Esophagus muscularis mucosa (tissue), 2 donors: ENCODE data around the gene HTRA1.

Experiments
- EP300 ChIP-seq: sonication (generic); formaldehyde crosslinking; IDR thresholded peaks from one replicate; pipeline ENCODE4 v1.6.1; 2017; ENCODE audit warnings: antibody characterized with exemption
- POLR2A ChIP-seq: fragments of 450-650 bp; IDR thresholded peaks from one replicate; pipeline ENCODE4 v1.6.1; 2017; ENCODE audit warnings: antibody characterized with exemption, moderate library complexity, mild to moderate bottlenecking, low read depth

- TF ChIP-seq EP300 (no peak), POLR2A (no peak)
Observed at GRCh38 chr10:122478971-122479370, 17.6 kb downstream of the HTRA1 start.
